HG03280 (cell line): Measurements from ENCODE around the gene AGAP3.

Source experiments
- ATAC-seq: cut with Tn5 transposase; IDR thresholded peaks from one replicate; pipeline ENCODE4 v1.9.1; 2021; ENCODE audit warnings: mild to moderate bottlenecking, moderate library complexity; ENCODE audit not compliant: unreplicated experiment

The AGAP3 gene

GRCh38 chr7:151057989-151058780 is 28.1 kb upstream of the AGAP3 start:
- ATAC-seq, result peak; percentile 88

GRCh38 chr7:151058781-151059366 is 27.4 kb upstream of the AGAP3 start:
- ATAC-seq, result no peak

DNA sequence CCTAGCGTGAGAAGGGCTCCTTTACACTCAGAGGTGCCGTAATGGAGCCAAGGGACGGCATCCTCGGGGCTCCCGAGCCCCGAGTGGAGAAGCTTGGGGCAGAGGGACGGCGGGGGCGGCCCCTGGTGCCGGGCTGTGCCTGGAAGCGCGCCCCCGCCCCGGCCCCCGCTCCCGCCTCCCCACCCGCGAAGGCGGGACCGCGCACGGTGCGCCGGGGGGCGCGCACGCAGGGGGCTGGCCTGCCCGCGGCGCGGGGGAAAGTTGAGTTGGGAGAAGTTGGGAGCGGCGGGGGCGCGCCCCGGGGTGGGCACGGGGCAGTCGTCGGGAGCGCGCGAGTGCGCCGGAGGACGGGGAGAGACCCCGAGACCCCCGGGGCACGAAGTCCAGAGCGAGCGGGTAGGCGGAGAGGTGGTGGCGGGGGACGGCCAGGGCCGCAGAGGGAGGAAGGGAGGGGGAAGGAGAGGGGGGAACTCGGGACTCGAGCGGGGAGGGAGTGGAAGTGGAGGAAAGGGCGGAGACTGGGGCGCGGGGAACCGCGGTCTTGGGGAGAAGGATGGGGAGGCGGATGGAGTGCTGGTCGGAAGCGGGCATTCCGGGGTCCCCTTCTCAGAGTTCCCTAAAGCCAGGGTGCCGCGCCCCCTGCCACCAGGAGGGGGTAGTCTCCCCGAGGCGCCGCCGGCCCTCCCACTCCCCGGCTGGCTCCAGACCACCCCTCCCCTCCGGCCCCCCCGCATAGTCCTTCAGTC is 26.7 kb upstream of the AGAP3 start, which contains the start of gene SLC4A2:
Gene SLC4A2, plus strand, starts transcription at position 223 of the 746 bp plus-strand sequence. CDS start 2,399 bp downstream, outside the sequence.
- ATAC-seq, result peak; percentile 32

- ATAC-seq, result no peak
Observed at GRCh38 chr7:151060113-151060415, 26.2 kb upstream of the AGAP3 start.

DNA sequence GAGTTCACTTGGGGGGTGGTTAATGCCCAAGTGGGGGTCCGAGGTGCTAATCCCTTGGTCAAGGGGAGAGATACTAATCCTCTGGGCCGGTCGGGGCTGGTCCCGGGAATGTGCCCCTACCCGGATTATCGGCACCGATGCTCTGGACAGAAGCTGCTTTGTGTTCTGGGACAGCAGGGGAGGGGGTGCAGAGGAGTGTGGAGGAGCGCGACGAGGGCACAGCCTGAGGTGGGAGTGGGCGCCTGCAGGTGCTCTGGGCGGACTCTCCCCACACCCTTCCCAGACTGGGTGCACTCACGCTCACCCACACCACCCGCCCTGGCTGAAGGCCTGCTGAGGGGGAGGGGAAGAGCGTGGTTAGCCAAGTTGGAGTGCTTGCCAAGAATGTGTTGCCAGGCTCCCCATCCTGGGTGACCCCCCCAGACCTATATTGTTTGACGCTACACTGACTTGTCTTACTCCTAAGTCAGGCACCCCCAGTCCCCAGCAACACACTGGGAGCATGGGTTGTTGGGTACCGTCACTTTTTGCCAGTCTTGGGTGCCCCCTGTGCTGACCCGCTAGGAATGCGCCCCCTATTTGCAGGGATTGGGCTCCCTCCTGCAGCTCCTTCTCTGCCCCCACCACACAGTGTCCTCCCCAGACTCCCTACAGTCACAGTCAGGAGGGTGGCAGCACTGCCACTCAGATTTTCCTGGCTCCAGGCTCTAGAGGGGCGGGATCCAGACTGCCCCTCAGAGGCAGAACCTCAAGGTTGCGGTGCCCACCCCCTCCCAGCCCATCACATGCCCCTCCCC is 25.7 kb upstream of the AGAP3 start:
- no peak for ATAC-seq

DNA sequence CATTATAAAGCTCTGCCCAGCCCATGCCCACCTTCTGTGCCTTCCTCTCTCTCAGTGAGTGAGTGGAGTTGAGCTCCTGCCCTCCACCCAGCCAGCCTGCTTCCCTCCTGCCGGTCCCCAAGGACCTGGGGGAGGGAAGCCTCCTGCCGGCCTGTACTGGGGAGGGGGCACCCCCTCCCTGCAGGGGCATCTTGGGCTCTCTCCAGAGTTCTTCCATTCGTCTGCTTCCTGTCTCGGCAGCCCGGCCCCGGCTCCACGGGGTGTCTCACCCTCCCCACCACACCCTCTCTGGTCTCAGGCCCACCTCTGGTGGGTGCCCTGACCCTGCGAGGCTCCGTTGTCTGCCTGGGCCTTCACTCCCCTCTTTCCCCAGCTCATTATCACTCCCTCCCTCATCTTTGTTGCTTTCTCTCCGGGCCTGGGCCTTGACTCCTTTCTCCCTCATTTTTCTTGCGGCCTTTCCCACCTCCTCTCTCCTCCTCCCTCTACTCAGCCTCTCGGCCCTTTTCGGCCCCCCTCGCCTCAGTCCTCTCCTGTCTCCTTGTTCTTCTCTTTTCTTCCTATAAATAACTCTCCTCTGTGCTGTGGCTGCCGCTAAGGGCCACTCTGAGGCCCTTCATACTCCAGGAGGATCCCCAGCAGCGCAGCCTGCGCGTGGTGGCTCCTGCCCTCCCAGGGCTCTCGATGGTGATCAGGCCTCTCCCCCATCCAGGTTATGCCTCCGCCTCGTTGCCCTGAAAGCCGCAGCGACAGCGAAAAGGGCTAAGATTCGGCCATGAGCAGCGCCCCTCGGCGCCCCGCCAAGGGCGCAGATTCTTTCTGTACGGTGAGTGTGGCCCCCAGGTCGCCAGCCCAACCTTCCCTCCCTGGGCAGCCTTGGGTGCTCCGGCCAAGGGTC is 24.8 kb upstream of the AGAP3 start:
- no peak for ATAC-seq

GRCh38 chr7:151062111-151062398 is 24.2 kb upstream of the AGAP3 start:
- ATAC-seq, result no peak

DNA sequence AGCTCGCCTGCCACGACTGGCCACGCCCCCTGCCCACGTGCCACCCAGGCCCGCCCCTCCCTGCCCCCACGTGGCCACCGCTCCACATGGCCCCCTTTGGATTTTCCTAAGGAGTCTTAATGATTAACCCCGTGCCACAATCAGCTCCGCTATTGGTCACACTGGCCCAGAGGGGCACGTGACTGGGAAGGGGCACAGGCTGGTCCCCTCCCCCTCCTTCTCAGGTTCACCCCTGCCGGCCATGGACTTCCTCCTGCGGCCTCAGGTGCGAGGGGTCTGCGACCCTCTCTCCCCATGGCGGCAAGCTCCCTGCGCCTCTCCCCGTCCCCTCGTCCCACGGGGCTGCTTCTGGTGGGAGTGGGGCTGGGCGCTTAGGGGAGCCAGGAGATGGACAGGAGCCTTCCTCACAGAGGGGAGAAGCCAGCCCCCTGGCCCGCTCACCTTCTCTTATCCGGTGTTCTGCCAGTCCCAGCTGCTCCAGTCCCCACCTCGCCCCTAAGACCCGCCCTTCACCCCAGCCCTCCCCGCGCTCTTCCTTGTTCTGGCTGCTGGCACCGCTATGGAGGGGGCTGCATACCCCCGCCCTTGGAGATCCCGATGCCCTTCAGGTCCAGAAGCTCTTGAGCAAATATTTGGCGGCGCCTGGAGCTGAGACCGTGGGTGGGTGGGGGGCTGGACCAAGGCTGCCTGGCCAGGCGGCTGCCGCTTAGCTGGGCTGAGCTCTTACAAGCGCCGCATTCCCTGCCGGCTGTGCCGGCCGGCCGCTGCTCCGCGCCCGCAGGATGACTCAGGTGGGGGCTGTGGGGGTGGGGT is 23.7 kb upstream of the AGAP3 start:
- ATAC-seq, result no peak

DNA sequence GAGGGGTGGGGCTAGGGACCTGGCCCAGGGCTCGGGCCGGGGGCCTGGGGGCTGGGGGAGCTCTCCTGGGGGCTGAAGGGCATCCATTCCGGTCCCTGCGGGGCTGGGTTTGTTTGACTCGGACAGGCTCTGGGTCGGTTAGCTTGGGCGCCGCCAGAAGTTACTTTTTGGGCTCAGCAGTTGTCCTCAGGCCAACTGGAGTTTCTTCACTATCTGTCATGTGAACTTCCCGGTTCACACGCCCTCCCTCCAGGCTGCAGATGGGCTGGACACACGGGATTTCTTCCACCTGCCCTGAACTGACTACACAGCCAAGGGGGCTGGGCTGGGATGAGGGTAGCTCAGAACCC is 23.1 kb upstream of the AGAP3 start:
- ATAC-seq, result no peak

DNA sequence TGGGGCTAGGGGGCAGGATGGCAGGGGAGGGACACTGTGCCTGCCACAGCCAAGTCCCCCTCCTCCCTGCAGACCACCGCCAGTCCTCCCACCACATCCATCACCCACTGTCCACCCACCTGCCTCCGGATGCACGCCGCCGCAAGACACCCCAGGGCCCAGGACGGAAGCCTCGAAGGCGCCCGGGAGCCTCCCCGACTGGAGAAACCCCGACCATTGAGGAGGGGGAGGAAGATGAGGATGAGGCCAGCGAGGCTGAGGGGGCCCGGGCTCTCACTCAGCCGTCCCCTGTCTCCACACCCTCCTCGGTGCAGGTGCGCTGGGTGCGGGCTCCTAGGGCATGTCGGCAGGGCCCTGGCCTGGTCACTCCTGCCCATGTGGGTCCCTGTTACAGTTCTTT is 21.8 kb upstream of the AGAP3 start:
- ATAC-seq, result no peak

DNA sequence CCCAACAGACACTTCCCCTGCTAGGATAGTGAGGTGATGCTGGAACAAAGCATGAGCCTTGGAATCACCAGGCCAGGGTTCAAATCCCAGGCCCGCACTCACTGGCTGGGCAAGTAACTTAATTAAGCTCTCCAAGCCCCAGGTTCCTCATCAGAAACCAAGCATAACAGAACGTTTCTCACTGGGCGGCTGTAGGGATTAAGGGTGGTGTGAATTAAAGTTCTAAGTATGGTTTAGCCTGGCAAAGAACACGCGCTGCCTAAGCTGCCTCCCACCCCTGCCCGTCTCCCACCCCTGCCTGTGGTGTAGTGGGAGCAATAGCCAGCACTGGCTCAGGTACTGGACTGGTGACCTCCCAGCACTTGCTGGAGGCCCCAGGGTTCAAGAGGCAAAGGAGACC is 21.3 kb upstream of the AGAP3 start:
- no peak for ATAC-seq

DNA sequence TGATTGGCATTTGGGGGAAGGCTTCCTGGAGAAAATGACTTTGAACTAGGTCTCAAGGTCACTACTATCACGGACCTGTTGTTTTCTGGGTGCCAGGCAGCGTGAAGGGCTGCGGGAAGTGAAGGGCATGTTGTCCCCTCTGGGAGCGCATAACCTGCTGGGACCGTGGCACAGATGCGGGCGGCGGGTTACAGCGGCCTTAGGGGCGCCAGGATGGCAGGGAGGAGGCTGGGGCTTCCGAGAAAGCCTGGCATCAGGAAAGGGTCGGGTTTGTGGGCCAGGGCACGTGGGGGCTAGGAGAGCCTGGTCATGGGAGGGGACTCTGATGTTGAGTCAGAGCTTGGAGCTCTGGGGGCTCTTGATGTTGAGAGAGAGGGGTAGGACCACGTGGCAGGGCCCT is 20.8 kb upstream of the AGAP3 start:
- ATAC-seq, result no peak

DNA sequence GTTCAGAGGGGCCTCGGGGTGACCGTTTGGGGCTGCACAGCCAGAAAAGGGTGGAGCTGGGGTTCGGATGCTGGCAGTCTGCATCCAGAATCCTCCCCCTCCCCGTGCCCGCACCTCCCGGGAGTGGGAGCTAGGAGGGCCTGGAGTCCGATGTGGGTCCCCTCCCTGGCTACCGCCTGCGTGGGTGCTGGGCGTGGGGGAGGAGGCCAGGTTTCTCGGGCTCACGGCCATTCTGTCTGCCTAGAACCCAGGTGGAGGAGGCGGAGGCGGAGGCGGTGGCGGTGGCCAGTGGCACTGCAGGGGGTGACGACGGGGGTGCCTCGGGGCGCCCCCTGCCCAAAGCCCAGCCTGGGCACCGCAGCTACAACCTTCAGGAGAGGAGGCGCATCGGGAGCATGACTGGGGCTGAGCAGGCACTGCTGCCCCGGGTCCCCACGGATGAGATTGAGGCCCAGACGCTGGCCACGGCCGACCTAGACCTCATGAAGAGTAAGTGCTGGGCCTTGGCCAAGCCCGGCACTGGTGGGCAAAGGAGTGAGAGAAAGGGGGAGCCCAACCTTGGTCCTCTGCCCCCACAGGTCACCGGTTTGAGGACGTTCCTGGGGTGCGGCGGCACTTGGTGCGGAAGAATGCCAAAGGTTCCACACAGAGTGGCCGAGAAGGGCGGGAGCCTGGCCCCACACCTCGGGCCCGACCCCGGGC is 19.9 kb upstream of the AGAP3 start:
- no peak for ATAC-seq

GRCh38 chr7:151068069-151068773 is 18.1 kb upstream of the AGAP3 start:
- no peak for ATAC-seq

DNA sequence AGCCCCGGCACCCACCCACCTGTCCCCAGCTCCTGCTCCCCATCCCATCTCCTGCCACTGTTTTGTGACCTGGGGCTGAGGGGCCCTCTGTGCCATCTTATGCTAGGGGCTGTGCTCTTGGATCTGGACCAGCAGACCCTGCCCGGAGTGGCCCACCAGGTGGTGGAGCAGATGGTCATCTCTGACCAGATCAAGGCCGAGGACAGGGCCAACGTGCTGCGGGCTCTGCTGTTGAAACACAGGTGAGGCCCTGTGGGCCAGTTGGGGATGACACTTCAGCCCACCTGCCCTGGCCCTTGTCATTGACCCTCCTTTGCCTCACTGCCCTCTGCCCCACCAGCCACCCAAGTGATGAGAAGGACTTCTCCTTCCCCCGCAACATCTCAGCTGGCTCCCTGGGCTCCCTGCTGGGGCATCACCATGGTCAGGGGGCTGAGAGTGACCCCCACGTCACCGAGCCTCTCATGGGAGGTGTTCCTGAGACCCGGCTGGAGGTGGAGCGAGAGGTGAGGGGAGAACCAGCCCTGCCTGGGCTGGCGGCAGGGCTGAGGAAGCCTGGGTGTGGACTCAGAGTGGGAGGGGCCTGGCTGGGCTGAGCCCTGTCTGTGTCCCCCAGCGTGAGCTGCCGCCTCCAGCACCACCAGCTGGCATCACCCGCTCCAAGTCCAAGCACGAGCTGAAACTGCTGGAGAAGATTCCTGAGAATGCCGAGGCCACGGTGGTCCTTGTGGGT is 16.3 kb upstream of the AGAP3 start:
- no peak for ATAC-seq

DNA sequence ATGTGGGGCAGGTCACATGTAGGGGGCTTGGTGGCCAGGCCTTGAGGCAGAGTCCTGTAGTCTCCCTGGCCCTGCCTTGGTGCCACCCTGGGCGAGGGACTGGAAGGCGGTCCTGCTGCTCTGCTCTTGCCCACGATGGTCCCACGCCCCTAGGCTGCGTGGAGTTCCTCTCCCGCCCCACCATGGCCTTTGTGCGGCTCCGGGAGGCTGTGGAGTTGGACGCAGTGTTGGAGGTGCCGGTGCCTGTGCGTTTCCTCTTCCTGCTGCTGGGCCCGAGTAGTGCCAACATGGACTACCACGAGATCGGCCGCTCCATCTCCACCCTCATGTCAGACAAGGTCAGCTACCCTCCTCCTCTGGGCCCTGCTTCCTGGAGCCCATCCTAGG is 15.7 kb upstream of the AGAP3 start:
- ATAC-seq, result no peak

GRCh38 chr7:151071032-151071866 is 15.0 kb upstream of the AGAP3 start:
- no peak for ATAC-seq
